HepG2 (cell line): Measurements from ENCODE around the gene TOB1. TPM values are rescaled to one million over a fixed set of nuclear protein-coding genes. Genes with fewer than 3 reads are reported as not detected.

Source experiments
- KLF6 ChIP-seq: IDR thresholded peaks from 2 replicates; pipeline ENCODE4 v1.8.0; 2016; ENCODE audit warnings: missing biosample characterization, missing genetic modification reagents
- ZFP37 ChIP-seq: sonication (generic); formaldehyde crosslinking; IDR thresholded peaks from 2 replicates; pipeline ENCODE4 v1.4.0; 2020; ENCODE audit warnings: missing genetic modification reagents, borderline replicate concordance
- ZNF292 ChIP-seq: sonication (generic); formaldehyde crosslinking; IDR thresholded peaks from 2 replicates; pipeline ENCODE4 v1.8.1; 2022; ENCODE audit warnings: mild to moderate bottlenecking, low read depth, missing genetic modification reagents, borderline replicate concordance
- ZNF30 ChIP-seq: sonication (generic); formaldehyde crosslinking; IDR thresholded peaks from 2 replicates; pipeline ENCODE4 v1.5.0; 2020; ENCODE audit warnings: mild to moderate bottlenecking, missing genetic modification reagents
- ZNF329 ChIP-seq: sonication (generic); formaldehyde crosslinking; IDR thresholded peaks from 2 replicates; pipeline ENCODE4 v1.9.0; 2021; ENCODE audit warnings: low read depth, mild to moderate bottlenecking, missing genetic modification reagents
- ZNF33A ChIP-seq: sonication (generic); formaldehyde crosslinking; IDR thresholded peaks from 2 replicates; pipeline ENCODE4 v1.5.1; 2020; ENCODE audit warnings: missing genetic modification reagents, mild to moderate bottlenecking, moderate library complexity, borderline replicate concordance
- ZSCAN12 ChIP-seq: sonication (generic); formaldehyde crosslinking; IDR thresholded peaks from 2 replicates; pipeline ENCODE4 v1.9.0; 2021; ENCODE audit warnings: mild to moderate bottlenecking, missing genetic modification reagents
- polyA plus RNA-seq, 8 experiments: library from polyadenylated mRNA; depleted of rRNA in 3 of 8; stranded (reverse) in 7 of 8; unstranded in 1 of 8; fragments of >200 nt; fragmentation: Illumina TruSeq in 4 of 8; extraction: Trizol in 4 of 8; gene quantifications; 2 replicates each; pipeline versions ENCODE4 v1.2.1 to v1.2.3, GENCODE V29; 2011 to 2016; ENCODE audit warnings: low read depth in 4 of 8, missing spikeins in 1 of 8, mixed read lengths in 1 of 8; ENCODE audit not compliant: insufficient read depth in 1 of 8
- total RNA-seq, 5 experiments: library from RNA; depleted of rRNA; stranded (reverse); fragments of >200 nt; fragmentation: Illumina TruSeq; extraction: Trizol; gene quantifications; 2 replicates each; pipeline ENCODE4 v1.2.3, GENCODE V29; 2016; ENCODE audit warnings: low read depth in 1 of 5
- TF ChIP-seq, protein P1 (sequence below): sonication (generic); formaldehyde crosslinking; IDR thresholded peaks from 2 replicates; pipeline ENCODE4 v1.5.0; 2020; ENCODE audit warnings: mild to moderate bottlenecking, low read depth, missing genetic modification reagents, borderline replicate concordance
- TF ChIP-seq, protein P2 (sequence below): sonication (generic); formaldehyde crosslinking; IDR thresholded peaks from 2 replicates; pipeline ENCODE4 v1.5.1; 2020; ENCODE audit warnings: mild to moderate bottlenecking, missing genetic modification reagents, borderline replicate concordance
- TF ChIP-seq, protein P3 (sequence below): sonication (generic); formaldehyde crosslinking; conservative IDR thresholded peaks from 2 replicates; pipeline ENCODE4 v1.8.1; 2023; ENCODE audit warnings: missing genetic modification reagents

Gene TOB1
- total and polyA plus RNA-seq, 2 of the 13 experiments (the other 11 are each of a cell fraction or from before 2014, with no cell fraction given): 21.9 to 57.7 TPM

DNA sequence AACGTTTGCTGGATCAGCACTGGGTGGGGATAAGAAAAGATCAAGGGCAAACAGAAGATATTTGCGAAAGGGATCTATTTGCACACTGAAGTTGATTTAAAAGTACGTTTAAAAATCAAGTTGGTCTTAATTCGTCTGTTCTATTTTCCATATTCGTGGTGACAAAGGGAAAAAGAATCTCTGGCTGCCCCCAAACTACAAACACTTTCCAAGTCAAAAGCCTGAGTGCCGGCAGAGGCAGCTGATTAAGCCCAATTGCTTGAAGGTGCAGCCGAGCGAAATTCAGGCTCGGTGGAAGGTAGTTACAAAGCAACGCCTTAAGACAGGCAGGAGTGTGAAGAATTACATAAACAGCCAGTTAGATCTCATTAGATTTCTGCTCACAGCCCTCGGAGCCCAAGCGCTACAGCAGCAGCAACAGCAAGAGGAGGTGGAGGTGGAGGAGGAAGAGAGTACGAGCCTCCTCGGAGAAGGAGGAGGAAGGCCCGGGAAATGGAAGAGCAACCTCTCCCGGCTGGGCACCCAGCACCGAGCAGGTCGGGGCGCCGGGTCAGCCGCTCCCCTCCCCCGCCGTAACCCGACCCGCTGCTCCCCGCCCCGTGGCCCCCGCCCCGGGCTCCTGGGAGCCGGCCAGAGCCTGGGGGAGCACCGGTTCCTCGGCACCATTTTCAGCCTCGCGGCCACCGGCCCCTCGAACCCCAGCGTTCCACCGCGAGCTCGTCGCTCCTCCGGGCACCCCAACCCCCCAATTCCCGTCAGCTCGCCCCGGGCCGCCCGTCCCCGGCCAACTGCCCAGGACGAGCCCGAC lies 890 bp downstream of the TOB1 start (continued):
- TF ChIP-seq, protein P1, sequence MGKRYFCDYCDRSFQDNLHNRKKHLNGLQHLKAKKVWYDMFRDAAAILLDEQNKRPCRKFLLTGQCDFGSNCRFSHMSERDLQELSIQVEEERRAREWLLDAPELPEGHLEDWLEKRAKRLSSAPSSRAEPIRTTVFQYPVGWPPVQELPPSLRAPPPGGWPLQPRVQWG (CRISPR knock-in tag): no peak
- no peak for TF ChIP-seq ZNF30
- TF ChIP-seq, protein P2, sequence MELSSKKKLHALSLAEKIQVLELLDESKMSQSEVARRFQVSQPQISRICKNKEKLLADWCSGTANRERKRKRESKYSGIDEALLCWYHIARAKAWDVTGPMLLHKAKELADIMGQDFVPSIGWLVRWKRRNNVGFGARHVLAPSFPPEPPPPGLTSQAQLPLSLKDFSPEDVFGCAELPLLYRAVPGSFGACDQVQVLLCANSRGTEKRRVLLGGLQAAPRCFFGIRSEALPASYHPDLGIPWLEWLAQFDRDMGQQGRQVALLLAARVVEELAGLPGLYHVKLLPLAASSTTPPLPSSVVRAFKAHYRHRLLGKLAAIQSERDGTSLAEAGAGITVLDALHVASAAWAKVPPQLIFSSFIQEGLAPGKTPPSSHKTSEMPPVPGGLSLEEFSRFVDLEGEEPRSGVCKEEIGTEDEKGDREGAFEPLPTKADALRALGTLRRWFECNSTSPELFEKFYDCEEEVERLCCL (CRISPR knock-in tag): no peak
- 0 out of 2 replicates have a peak, but pooled peaks have one; percentile 17 for TF ChIP-seq ZFP37 (CRISPR knock-in tag)
- TF ChIP-seq KLF6 (CRISPR knock-in tag): peak; percentile 62; the same call in 1 of the 2 replicates
- TF ChIP-seq, protein P3, sequence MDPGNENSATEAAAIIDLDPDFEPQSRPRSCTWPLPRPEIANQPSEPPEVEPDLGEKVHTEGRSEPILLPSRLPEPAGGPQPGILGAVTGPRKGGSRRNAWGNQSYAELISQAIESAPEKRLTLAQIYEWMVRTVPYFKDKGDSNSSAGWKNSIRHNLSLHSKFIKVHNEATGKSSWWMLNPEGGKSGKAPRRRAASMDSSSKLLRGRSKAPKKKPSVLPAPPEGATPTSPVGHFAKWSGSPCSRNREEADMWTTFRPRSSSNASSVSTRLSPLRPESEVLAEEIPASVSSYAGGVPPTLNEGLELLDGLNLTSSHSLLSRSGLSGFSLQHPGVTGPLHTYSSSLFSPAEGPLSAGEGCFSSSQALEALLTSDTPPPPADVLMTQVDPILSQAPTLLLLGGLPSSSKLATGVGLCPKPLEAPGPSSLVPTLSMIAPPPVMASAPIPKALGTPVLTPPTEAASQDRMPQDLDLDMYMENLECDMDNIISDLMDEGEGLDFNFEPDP (CRISPR knock-in tag): 0 out of 2 replicates have a peak, but pooled peaks have one; percentile 18
- TF ChIP-seq ZNF329 (CRISPR knock-in tag): no peak; the same call in 1 of the 2 replicates
- no peak for TF ChIP-seq ZNF33A (CRISPR knock-in tag)
- peak; percentile 45; the same call in 1 of the 2 replicates for TF ChIP-seq ZNF292 (CRISPR knock-in tag)
- 0 out of 2 replicates have a peak, but pooled peaks have one; percentile 13 for TF ChIP-seq ZSCAN12 (CRISPR knock-in tag)
